ENCODE measurements around the gene GPR63.
A peak's percentile ranks its signal among the peaks of the same experiment; 100 is the strongest.
"Not testable (repeated sequence)": the region's sequence is repeated elsewhere in the genome, so short reads cannot be mapped to it uniquely, and the experiment has no call there.

Gene GPR63, protein sequence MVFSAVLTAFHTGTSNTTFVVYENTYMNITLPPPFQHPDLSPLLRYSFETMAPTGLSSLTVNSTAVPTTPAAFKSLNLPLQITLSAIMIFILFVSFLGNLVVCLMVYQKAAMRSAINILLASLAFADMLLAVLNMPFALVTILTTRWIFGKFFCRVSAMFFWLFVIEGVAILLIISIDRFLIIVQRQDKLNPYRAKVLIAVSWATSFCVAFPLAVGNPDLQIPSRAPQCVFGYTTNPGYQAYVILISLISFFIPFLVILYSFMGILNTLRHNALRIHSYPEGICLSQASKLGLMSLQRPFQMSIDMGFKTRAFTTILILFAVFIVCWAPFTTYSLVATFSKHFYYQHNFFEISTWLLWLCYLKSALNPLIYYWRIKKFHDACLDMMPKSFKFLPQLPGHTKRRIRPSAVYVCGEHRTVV

DNA sequence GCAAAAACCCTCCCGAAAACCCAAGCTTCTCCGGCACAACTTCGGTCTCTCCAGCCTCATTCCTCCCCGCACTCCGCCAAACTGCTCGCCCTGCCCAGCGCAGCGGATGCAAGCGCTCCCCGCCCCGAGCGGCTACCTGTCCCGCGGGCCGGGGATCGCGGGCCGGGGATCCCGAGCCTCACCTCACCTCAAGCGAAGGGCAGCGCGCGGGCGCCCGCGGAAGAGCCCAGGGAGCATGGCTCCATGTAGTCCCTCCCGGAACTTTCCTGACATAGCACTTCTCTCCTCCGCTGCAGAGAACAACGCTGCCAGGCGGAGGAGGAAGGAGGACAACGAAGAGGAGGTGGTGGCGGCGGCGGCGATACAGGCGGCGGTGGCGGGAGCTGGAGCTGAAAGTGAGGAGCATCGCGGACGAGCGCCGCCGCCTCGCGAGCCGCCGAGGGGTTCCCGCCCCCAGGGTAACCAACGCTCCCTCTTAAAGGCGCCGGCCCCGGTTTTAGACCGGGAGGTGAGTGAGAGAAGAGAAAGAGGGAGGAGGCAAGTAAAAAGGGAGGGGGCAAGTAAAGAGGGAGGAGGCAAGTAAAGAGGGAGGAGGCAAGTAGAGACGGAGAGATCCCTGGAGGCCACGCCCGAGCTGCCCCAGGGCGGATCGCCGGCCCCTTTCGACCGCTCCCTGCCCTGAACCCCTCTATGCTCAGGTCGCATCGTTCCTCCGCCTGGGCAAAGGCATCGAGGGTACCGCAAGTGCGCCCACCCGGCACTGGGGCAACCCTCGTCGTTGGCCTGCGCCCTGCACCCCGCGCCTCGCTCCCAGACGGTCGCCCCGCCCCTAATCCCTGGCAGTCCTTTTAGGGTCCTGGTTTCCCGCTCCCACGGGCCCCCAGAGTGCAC is at the start of gene GPR63:
TSS of gene GPR63 (minus strand) at position 397 of the 891 bp plus-strand sequence. CDS start 37,746 bp downstream, outside the sequence.
- peak; percentile 38 for DNase-seq (ENCODE audit: low spot score)

DNA sequence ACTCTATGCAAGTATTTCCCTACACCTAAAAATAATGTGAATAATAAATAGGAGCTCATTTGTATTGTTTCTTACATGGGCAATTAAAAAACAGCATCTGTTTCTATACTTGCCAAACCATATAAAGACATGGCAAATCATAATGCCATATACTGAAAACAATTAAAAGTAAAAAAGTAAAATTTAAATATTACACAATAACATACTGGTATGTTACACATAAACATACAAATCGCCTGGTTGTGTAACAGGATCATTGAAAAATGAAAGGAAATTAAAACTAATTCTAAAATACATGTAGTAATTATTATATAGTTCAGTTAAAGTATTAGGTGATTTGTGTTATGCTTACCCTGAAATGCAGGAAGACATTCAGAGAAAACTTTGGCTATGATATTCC is 49.2 kb upstream of the GPR63 start:
- no peak for DNase-seq (ENCODE audit: low spot score)

DNA sequence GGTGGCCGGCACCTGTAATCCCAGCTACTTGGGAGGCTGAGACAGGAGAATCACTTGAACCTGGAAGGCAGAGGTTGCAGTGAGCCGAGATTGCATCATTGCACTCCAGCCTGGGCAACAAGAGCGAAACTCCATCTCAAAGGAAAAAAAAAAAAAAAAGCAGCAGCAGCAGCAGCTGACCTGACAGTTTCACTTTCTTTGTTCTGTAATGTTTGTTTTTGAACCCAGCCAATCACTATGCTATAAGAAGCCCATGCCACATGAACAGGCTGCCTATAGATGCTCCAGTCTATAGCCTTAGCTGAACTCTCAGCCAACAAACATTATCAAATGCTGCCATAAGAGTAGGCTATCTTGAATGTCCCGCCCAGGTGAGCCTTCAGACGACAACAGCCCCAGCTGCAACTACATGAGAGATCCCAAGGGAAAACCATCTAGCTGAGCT is 47.9 kb upstream of the GPR63 start:
- DNase-seq (ENCODE audit: low spot score), result not testable (repeated sequence)

DNA sequence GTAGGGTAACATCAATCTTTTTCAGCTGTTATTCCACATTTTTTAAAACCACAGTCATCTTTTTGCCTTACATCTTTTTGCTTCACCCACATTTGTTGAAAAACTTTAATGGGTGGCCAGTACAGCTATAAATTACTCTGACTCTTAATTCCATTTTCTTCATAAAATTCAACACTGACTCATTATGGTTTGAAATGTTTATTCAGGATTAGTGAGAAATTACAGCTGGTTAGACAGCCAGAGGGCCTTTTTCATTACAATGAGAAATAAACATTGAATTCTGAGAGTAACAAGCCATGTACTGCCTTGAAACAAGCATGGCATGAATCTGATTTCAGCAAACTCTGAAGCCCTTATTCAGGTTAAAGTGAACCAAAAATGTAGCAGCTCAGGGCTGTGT is 40.9 kb upstream of the GPR63 start:
- DNase-seq (ENCODE audit: low spot score), result no peak

DNA sequence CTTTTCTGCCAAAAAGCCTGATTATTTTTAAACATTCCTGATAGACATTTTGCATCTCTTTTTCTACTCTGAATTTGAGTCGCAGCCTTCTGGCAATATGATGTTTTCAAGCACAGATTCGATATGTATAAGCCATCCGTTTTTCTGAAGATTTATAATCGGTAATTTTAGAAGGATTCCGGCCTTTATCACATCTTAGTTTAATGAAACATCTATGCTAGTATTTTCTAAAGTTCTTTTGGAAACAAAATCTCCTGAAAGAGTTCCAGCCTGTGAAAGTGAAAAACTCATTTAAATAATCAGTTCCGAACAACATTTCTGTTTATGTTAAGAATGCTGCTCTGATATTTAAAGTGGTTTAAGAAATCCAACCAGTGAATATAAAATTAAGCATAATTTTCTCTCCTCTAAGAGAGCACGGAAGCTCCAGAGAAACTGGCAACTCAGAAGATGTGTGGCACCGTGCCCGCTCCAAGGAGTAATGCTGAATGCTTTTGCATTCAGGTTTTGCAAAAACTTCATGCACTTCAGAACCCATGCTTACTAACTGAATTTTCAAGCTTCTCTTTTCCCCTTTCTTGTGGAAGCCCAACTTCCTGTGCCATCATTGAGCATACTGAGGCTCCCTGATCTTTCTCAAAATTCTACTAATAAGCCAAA is 39.7 kb upstream of the GPR63 start:
- no peak for DNase-seq (ENCODE audit: low spot score)

DNA sequence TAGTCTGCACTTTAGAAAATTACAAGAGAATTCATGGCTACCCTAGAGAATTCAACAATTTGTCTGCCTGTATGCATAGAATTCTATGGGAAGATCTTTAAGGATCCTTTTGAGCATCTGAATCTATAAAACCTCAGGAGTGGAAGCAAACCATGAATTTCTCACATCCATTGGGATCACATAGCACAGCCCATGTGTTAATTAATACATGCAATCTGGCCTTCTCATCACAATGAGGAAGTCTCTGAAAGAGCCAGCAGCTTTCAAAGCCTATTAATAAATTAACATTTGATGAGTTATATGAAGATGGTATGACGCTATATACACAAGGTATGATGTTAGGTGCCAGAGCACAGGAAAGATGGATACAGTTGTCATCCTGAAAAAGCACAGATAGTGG is 35.7 kb upstream of the GPR63 start:
- no peak for DNase-seq (ENCODE audit: low spot score)

DNA sequence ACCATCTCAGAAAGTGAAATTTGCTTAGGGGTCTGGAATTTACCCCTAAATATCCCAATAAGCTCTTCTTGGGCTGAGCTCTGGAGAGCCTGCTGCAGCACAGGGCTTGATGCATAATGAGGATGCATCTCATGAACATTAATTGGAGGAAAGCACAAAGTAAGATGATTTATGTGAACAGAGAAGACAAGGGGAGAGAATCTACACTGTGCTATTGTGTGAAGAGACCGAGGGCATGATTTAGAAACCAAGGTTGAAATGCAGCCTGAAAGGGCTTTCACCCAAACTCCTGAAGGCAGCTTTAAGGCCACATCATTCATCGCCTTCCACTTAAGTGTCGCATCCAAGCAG is 27.8 kb upstream of the GPR63 start:
- no peak for DNase-seq (ENCODE audit: low spot score)

DNA sequence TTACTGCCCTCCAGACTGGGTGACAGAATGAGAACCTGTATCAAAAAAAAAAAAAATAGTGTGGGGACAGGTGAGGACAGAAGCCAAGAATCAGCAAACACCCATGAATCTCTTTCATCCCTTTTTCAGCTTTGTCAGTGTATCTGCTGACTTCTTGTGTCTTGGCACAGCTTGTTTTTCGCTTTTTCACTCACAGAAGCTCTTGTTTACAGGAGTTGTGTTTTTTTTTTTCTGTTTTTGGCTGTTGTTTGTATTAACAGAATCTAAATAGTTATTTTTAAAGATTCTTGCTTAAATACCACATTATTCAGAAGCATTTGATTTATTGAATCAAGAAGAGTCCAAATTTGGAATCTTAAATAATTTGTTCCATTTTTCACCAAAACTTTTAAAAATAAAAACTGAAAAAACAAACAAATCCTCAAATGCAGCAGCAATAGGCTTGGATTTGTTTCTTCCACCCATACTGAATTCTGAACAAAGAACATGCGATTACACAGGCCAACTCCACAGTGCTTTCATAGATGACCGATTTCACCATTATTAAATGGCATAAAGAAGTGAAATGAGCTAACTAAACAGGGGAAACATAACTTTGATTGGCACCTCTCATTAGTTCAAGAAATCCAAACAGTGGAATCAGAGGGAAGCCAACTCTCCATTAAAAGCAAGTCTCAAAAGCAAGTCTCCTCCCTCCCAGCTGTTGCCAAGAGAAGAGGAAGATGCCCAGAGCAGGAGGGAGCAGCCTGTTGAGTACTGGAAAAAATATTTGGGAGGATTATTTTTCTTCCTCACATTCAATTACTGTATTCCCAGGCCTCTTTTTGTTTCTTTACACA is 27.2 kb upstream of the GPR63 start:
- no peak for DNase-seq (ENCODE audit: low spot score)

DNA sequence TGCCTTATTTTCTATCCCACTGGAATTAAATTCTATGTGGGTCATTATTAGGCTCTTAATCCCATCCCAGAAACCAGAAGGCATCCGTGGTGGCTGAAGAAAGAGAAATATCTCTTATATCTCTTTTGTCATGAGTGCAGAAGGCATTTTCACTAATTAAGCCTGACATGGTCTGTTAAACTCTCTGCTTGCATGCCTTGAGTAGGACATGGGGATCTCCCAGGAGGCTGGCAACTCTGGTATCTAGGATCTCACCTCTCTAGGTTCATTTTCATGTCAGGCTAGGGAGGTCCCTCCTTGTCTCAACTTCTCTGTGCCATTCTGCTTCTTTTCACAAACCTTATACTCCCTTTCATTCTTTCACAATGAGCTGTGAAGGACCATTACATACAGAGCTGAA is 25.3 kb upstream of the GPR63 start:
- DNase-seq (ENCODE audit: low spot score), result no peak

DNA sequence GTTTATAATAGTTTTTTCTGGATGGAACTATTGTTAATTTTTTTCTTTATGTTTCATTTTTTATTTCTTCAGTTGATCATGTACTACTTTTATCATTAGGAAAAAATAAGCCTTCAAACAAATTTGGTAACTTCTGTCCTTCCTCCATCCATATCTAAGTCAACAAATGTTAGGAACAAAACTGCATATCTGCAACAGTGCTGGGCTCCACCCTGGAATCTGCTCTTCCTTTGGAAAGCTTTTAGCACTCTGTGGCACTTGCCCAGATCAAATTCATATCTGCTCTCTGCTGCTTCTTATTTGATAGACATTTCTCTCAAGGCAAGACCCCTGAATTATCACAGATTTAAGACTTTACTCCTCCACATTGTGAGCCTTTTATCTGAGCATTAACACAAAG is 24.3 kb upstream of the GPR63 start:
- no peak for DNase-seq (ENCODE audit: low spot score)

DNA sequence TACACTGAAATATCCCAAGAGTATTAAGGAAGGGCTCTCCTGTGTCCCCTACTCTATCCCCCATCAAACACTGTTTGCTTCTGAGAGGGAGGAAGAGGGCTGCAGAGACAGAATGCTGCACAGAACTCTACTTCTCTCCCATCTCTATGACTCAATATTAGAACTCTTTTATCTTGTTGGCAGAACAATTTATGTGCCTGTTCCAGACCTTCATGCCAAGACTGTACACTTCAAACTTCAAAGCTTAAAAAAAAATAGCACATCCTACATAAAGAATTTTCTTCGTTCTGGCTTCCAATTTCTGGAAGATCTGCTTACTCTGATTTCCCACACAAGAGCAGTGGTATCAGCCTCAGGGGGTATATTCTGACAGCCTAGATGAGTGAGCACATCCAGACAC is 19.6 kb upstream of the GPR63 start:
- DNase-seq (ENCODE audit: low spot score), result no peak

DNA sequence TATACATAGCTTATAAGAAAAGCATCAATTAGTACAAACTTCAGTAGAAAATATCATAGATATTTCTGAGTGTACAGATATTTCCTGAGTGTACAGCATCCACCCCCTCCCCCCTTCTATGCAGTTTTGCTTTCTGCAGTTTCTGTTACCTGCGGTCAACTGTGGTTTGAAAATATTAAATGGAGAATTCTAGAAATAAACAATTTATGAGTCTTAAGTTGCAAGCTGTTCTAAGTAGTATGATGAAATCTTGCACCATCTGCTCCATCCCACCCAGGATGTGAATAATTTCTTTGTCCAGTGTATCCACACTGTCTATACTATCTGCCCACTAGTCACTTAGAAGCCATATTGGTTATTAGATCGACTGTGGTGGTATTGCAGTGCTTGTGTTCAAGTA is 15.8 kb upstream of the GPR63 start:
- no peak for DNase-seq (ENCODE audit: low spot score)

DNA sequence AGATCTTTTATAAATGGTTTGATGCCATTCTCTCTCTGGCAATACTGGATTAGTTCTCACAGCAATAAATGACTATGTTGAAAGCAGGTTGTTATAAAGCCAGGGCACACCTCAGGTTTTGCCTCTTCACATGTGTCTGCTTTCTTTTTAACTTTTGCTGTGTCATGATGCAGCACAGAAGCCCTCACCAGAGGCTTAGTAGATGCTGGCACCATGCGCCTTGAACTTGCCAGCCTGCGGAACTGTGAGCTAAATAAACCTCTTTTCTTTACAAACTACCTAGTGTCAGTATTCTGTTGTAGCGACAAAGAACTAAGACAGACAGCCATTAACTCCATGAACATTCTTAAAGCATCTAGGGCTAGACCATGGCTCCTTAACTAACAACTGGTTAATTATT is 15.3 kb upstream of the GPR63 start:
- DNase-seq (ENCODE audit: low spot score), result no peak

DNA sequence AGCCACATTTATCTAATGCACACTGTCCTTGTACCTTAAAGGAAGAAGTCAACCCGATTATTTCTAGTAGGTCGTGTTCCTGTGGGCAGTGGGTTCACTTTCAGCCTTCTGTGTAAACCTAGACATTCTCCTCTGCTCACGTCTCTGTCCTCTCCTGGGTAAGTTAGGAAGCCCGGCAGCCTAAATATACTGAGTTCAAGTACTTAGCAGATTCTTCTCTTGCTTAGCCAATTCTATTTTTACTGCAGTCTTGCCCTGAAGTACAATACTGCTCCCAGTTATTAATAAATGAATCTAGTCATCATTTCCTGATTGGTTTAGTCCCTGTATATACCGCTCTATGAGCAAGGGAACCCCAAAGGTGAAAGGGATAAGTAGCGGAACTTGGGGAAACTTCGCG is 14.6 kb upstream of the GPR63 start:
- DNase-seq (ENCODE audit: low spot score), result no peak

DNA sequence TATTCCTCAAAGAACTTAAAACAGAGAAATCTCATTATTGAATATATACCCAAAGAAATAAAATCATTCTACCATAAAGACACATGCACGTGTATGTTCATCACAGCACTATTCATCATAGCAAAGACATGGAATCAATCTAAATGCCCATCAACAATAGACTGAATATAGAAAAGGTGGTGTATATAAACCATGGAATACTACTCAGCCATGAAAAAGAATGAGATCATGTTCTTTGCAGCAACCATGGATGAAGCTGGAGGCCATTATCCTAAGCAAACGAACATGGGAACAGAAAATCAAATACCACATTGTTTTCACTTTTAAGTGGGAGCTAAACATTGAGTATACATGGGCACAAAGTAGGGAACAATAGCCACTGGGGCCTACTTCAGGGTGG is 12.3 kb upstream of the GPR63 start:
- no peak for DNase-seq (ENCODE audit: low spot score)

DNA sequence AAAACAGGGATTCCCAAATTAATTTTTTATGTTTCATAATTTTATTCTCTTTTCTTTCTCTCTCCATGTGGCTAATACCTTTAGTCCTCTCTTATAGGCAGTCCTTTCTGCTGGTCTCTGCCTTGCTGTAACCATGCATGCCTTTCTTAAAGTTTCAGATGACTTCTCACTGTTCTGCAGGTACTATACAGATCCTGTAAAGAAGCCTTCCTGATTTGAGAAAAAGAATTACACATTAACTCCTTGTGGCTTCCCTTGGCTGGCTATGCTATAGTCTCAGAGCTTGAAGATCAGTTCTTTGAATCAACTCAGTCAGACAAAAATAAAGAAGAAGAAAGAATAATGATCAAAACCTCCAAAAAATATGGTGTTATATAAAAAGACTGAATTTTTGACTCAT is 7.3 kb upstream of the GPR63 start:
- no peak for DNase-seq (ENCODE audit: low spot score)

DNA sequence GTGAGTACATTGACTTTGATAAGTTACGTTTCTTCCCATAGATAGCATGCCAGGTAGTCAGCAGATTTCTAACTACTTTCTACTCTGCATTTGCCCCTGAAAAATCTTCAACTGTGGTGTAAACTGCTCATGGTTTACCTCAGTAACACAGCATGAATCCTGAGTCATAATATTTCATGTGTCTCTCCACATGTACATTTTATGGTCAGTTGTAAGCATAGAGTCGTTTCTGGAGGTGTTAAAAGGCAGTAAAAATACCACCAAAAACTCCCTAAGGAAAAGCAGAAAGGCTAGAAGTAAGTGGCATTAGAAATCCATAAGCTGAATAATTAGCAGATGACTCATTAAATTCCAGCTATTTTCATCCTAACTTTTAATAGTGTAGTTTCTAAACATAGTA is 4.1 kb upstream of the GPR63 start:
- DNase-seq (ENCODE audit: low spot score), result no peak

DNA sequence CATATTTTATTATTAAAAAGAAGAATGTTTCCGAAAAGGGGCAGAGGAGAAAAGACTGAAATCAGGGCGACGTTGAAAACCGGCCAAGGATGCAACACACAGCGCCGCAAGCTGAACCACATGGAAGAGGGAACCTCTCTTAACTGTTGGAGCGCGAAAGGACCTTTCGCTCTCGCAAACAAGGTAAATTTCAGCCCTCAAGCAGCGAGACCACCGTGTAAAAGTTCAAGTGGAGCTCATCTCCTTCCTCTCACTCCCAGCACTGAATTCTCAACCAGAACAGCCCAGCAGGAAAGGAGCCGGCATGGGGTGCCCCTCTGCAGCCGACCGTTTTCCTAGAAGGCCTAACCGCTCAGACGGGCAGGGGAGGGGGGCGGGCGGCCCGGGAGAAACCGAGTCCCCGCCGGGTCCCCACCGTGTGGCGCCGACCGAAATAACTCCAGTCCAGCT is 621 bp downstream of the GPR63 start:
- no peak for DNase-seq (ENCODE audit: low spot score)

DNA sequence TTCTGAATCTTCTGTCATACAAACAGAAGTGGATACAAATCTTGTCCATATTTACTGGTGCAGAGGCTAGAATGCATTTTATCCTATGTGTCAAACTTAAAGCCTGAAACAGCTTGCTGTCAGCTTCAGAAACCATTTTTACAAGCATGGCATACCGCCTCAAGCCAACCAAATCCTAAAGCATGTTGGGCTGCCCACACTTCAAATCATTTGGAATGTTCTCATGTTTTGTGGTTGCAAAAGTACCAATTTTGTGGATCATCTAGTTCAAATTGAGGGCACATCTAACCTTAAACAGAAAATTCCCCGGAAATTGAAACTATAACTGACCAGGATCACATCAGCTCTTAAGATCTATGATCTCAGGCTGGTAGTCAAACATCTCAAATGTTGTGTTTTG is 3.2 kb downstream of the GPR63 start:
- no peak for DNase-seq (ENCODE audit: low spot score)

DNA sequence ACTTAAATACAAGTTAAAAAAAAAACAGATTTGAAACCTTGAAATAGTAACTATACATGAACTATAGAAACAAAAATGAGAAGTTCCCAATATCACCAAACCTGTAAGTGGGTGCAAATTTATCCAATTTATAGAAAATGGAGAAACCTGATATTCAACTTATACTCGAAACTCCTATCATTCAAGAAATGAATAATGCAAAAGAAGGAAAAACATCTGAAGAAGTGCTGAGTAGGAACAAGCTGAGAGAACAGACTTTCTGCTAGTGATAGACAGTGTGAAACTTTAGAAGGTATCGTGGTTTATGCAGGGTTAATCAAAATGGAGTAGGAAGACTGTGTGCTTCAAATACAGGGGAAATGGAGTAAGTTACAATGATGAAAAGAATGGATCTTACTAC is 4.5 kb downstream of the GPR63 start:
- no peak for DNase-seq (ENCODE audit: low spot score)

DNA sequence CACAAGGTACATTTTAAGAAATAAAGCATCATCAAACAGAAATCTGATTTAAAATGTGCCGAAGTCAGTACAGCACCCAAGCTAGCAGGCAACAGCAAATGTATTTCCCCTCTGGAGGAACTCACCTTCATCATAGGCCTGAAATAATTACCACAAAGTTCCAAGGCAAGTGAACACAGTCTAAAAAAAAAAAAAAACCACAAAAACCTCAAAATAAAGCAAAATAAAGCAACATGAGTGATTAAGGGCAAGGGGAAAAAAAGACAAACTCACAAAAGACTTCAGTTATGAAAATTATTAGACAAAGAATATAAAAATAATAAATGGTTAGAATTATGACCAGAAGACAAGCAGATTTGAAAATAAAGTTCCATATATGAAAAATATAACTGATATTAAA is 10.4 kb downstream of the GPR63 start:
- DNase-seq (ENCODE audit: low spot score), result no peak

DNA sequence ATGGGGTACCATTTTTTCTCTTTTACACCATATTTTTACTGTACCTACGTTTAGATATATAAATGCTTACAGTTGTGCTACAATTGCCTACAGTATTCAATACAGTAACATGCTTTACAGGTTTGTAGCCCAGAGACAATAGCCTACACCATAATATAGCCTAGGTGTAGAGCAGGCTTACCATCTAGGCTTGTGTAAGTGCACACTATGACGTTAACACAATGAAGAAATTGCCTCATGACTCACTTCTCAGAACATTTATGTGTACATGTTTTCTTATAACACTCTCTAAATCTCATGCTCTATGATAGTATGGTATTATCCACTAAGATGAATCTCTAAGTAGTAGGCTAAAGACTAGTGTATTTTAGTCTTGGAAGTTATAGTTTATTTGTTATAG is 13.5 kb downstream of the GPR63 start:
- DNase-seq (ENCODE audit: low spot score), result no peak

Measured in hematopoietic multipotent progenitor cell treated with erythropoietin and hydrocortisone succinate and interleukin-3 and kit ligand, for 17 days (in vitro differentiated cells).